IPS-NIHi7 (cell line): ENCODE measurements around the gene CRYBG3.
"Not testable (repeated sequence)": the region's sequence is repeated elsewhere in the genome, so short reads cannot be mapped to it uniquely, and the experiment has no call there.

Experiments
- DNase-seq: peaks from one replicate; pipeline ENCODE4 v3.0.0; 2012; ENCODE audit warnings: mixed read lengths; ENCODE audit errors: extremely low spot score

Gene CRYBG3

GRCh38 chr3:97896547-97896946 is 74.7 kb downstream of the CRYBG3 start:
- DNase-seq, result no peak

- DNase-seq, result no peak
Measured at GRCh38 chr3:97899331-97899730, 77.5 kb downstream of the CRYBG3 start.

GRCh38 chr3:97901313-97902248 is 79.8 kb downstream of the CRYBG3 start:
- DNase-seq, result no peak

- not testable (repeated sequence) for DNase-seq
Measured at GRCh38 chr3:97909830-97910229, 88.0 kb downstream of the CRYBG3 start.

GRCh38 chr3:97910236-97910831 is 88.5 kb downstream of the CRYBG3 start:
- not testable (repeated sequence) for DNase-seq

- DNase-seq, result peak; percentile 10
Measured at GRCh38 chr3:97910931-97911351, 89.1 kb downstream of the CRYBG3 start.

- DNase-seq, result no peak
Measured at GRCh38 chr3:97911459-97911858, 89.6 kb downstream of the CRYBG3 start.

- DNase-seq, result no peak
Measured at GRCh38 chr3:97914388-97914787, 92.6 kb downstream of the CRYBG3 start.

GRCh38 chr3:97916576-97916975 is 94.8 kb downstream of the CRYBG3 start:
- no peak for DNase-seq

GRCh38 chr3:97917813-97918536 is 96.2 kb downstream of the CRYBG3 start:
- no peak for DNase-seq

GRCh38 chr3:97927704-97928103 is 105.9 kb downstream of the CRYBG3 start:
- DNase-seq, result no peak

GRCh38 chr3:97928986-97929385 is 107.2 kb downstream of the CRYBG3 start:
- DNase-seq, result no peak

- no peak for DNase-seq
Measured at GRCh38 chr3:97930018-97930417, 108.2 kb downstream of the CRYBG3 start.

GRCh38 chr3:97931218-97931617 is 109.4 kb downstream of the CRYBG3 start:
- no peak for DNase-seq

- no peak for DNase-seq
Measured at GRCh38 chr3:97932387-97932801, 110.6 kb downstream of the CRYBG3 start.

GRCh38 chr3:97934980-97935695 is 113.3 kb downstream of the CRYBG3 start:
- DNase-seq, result no peak

GRCh38 chr3:97935842-97936241 is 114.0 kb downstream of the CRYBG3 start:
- DNase-seq, result no peak

- DNase-seq, result no peak
Measured at GRCh38 chr3:97937205-97937604, 115.4 kb downstream of the CRYBG3 start.

- DNase-seq, result no peak
Measured at GRCh38 chr3:97938444-97938843, 116.6 kb downstream of the CRYBG3 start.

GRCh38 chr3:97939401-97939800 is 117.6 kb downstream of the CRYBG3 start:
- no peak for DNase-seq

- DNase-seq, result peak; percentile 27
Measured at GRCh38 chr3:97940034-97940433, 118.2 kb downstream of the CRYBG3 start.
